ENCODE measurements around the gene POU2F1.

- TF ChIP-seq CTCF (IDR thresholded peaks at IDR 0.05) (no peak), EP300 (IDR thresholded peaks at IDR 0.05) (no peak)
Observed at GRCh38 chr1:167288390-167289074, 67.8 kb downstream of the POU2F1 start.

All from ovary (tissue), 3 donors.